GM18505 (cell line): ENCODE data around the gene RACGAP1.
"Not testable (repeated sequence)": the region's sequence is repeated elsewhere in the genome, so short reads cannot be mapped to it uniquely, and the experiment has no call there.

Experiments used
- ATAC-seq: cut with Tn5 transposase; IDR thresholded peaks from one replicate; pipeline ENCODE4 v1.9.1; 2021; ENCODE audit not compliant: unreplicated experiment
- POLR2A ChIP-seq: IDR thresholded peaks from 4 replicates; pipeline ENCODE4 v1.6.1; 2011; ENCODE audit warnings: borderline replicate concordance; ENCODE audit not compliant: insufficient read depth, insufficient read length; ENCODE audit errors: extremely low read depth

RACGAP1 gene

GRCh38 chr12:50049254-50050118 lies 24.2 kb upstream of the RACGAP1 start:
- TF ChIP-seq POLR2A = no peak
- ATAC-seq = no peak

- no peak for ATAC-seq
- TF ChIP-seq POLR2A = no peak
Measured at GRCh38 chr12:50047693-50048250, 22.5 kb upstream of the RACGAP1 start.

- ATAC-seq = no peak
- TF ChIP-seq POLR2A = no peak
Measured at GRCh38 chr12:50043854-50044253, 18.6 kb upstream of the RACGAP1 start.

GRCh38 chr12:50043308-50043707 lies 18.0 kb upstream of the RACGAP1 start:
- no peak for TF ChIP-seq POLR2A
- ATAC-seq = no peak

- no peak for TF ChIP-seq POLR2A
- no peak for ATAC-seq
Measured at GRCh38 chr12:50042693-50043092, 17.4 kb upstream of the RACGAP1 start.

GRCh38 chr12:50041962-50042361 lies 16.7 kb upstream of the RACGAP1 start:
- no peak for TF ChIP-seq POLR2A
- ATAC-seq = no peak

- no peak for ATAC-seq
- TF ChIP-seq POLR2A = no peak
Measured at GRCh38 chr12:50041062-50041860, 16.0 kb upstream of the RACGAP1 start.

- no peak for TF ChIP-seq POLR2A
- no peak for ATAC-seq
Measured at GRCh38 chr12:50040657-50041056, 15.4 kb upstream of the RACGAP1 start.

- ATAC-seq = no peak
- TF ChIP-seq POLR2A = no peak
Measured at GRCh38 chr12:50039151-50039835, 14.0 kb upstream of the RACGAP1 start.

- ATAC-seq = no peak
- TF ChIP-seq POLR2A = no peak
Measured at GRCh38 chr12:50038336-50038735, 13.0 kb upstream of the RACGAP1 start.

- no peak for ATAC-seq
- no peak for TF ChIP-seq POLR2A
Measured at GRCh38 chr12:50032854-50033581, 7.7 kb upstream of the RACGAP1 start.

- ATAC-seq = no peak
Measured at GRCh38 chr12:50032515-50032853, 7.2 kb upstream of the RACGAP1 start.

GRCh38 chr12:50030449-50030848 lies 5.2 kb upstream of the RACGAP1 start:
- ATAC-seq = not testable (repeated sequence)

More at GRCh38 chr12:50032515-50032853, 7.2 kb upstream of the RACGAP1 start:
- no peak for TF ChIP-seq POLR2A
